Lung (tissue), 12 donors: ENCODE data around the gene CLPX. TPM values are rescaled to one million over a fixed set of nuclear protein-coding genes. Genes with fewer than 3 reads are reported as not detected.

Experiments
- ATAC-seq: fragments of 200-7000 bp; cut with Tn5 transposase; one replicate; pipeline ENCODE4 v1.9.1; 2020; ENCODE audit warnings: moderate number of reproducible peaks; ENCODE audit not compliant: insufficient read depth, low FRiP score
- DNase-seq, 3 donors: peaks; one replicate each; pipeline ENCODE4 v3.0.0-alpha.2; 2013 to 2017
- H3K27ac ChIP-seq, 2 donors: one replicate each; pipeline ENCODE4 v1.5.1; 2013; ENCODE audit warnings: mild to moderate bottlenecking in 2 of 2, moderate library complexity in 2 of 2, control low read depth in 1 of 2, inconsistent platforms in 1 of 2, low read depth in 1 of 2, low read length in 1 of 2
- H3K27me3 ChIP-seq, 3 donors: one replicate each; pipeline ENCODE4 v1.5.1; 2013; ENCODE audit warnings: low read length in 2 of 3; ENCODE audit not compliant: control insufficient read depth in 3 of 3, insufficient read depth in 3 of 3
- H3K36me3 ChIP-seq, 4 donors: one replicate each; pipeline ENCODE4 v1.5.1; 2013; ENCODE audit warnings: low read length in 4 of 4, mild to moderate bottlenecking in 1 of 4, moderate library complexity in 1 of 4; ENCODE audit not compliant: control insufficient read depth in 4 of 4, insufficient read depth in 4 of 4
- H3K4me1 ChIP-seq, 5 donors: one replicate each; pipeline ENCODE4 v1.5.1; 2013; ENCODE audit warnings: low read length in 5 of 5, mild to moderate bottlenecking in 2 of 5, moderate library complexity in 1 of 5; ENCODE audit not compliant: control insufficient read depth in 5 of 5, insufficient read depth in 5 of 5
- H3K4me3 ChIP-seq: one replicate; pipeline ENCODE4 v1.5.1; 2013; ENCODE audit warnings: mild to moderate bottlenecking, control low read depth, moderate library complexity
- H3K9ac ChIP-seq, 2 donors: one replicate each; pipeline ENCODE4 v1.5.1; 2013; ENCODE audit warnings: low read length in 2 of 2, control low read depth in 1 of 2; ENCODE audit not compliant: insufficient read depth in 1 of 2
- H3K9me3 ChIP-seq, 4 donors: one replicate each; pipeline ENCODE4 v1.5.1; 2013; ENCODE audit warnings: low read length in 3 of 4, mild to moderate bottlenecking in 1 of 4, moderate library complexity in 1 of 4; ENCODE audit not compliant: control insufficient read depth in 4 of 4, insufficient read depth in 3 of 4
- CTCF ChIP-seq: IDR thresholded peaks from 2 replicates; pipeline ENCODE4 v1.5.1; 2012; ENCODE audit warnings: mild to moderate bottlenecking; ENCODE audit errors: control extremely low read depth, extremely low read depth
- WGBS, 2 donors: extraction: QIAGEN DNeasy Blood & Tissue Kit; methylation state at CpG; one replicate each; pipeline ENCODE4 v1.1.7; 2013; 5-methylcytosine and 5-hydroxymethylcytosine counted together
- polyA plus RNA-seq, 2 donors: library from polyadenylated mRNA; stranded (reverse); fragments of 200-250 nt; gene quantifications; one replicate each; pipeline ENCODE4 v1.2.1, GENCODE V29; 2013
- total RNA-seq, 2 donors: library from RNA; depleted of rRNA in 1 of 2; stranded (reverse); fragments of >200 nt in 1 of 2; gene quantifications; one replicate each; pipeline ENCODE4 v1.2.1, GENCODE V29; 2014 to 2021
- donor health status: control.
- donor health status: control.
- donor health status: Bipolar disorder and iron deficiency.
- donor health status: healthy.
- donor health status: DM: yes; HTN: yes; CAD: no.

Gene CLPX
- total and polyA plus RNA-seq, 4 donors = 11.2 to 93.6 (median 31.3) TPM

DNA sequence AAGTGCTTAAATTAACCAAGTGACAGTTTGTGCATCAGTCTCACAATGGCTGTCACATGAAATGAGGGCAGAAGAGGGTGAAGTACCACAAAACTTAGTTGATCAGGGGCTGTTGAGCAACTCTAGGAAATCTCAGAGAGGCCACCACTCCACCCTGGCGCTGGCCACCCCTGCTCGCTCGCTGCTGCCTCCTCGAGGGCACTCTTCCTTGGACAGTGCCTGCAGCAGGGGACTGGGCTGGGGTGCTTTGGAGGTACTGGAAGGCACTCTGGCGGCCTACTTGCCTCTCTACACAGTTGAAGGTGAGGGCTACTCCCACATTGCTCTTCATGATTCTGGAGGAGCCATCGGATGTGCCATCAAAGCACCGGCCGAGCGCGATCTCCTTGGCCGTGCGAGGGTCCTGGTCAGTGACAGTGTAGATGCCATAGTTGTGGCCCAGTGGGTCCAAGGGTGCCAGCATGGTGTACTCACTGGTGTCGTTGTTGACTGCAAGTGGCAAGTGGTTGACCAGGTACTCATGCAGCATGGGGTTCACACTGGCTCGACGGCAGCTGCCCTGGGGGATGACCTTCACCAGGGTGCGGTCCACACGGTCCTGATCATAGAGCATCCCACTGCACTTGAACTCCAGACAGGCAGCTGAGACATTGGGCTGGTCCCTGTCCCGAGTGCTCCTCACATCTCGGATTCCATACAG lies 11.6 kb upstream of the CLPX start:
- H3K36me3 ChIP-seq = no peaks in the 10 kb centered on the region
- no peak for ATAC-seq

DNA sequence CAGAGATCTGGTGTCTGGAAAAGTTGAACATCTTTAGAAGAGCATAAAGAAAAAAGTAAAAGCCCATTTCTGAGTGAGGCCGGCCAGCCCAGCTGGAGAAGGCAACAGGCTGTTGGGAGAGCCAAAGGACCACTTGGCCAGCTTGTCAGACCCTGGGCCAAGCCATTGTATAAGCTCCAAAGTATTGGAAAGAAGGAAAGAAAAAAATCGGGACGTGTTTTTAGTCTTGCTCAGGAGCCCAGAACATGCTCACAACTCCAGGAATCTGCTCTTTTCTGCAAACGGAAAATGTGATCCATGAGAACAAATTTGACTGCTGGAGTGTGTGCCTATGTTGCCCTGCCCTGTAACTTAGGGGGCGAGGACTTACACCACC lies 10.4 kb upstream of the CLPX start:
- DNase-seq = no peak
- no peak for ATAC-seq
- H3K36me3 ChIP-seq = no peaks in the 10 kb centered on the region
- WGBS, 2 donors = 78 to 86% methylated on average over 5 of the region's 5 CpGs
- H3K27ac ChIP-seq = no peak overlapping the region
- TF ChIP-seq CTCF = no peak
- H3K4me3 ChIP-seq = no peak overlapping the region
- H3K27me3 ChIP-seq = no peaks in the 10 kb centered on the region
- no peak overlapping the region for H3K9ac ChIP-seq
- H3K4me1 ChIP-seq = peaks cover 0 to 11% (median 3%) of the 10 kb centered on the region in 5 donors
- no peaks in the 10 kb centered on the region for H3K9me3 ChIP-seq

More for the DNA sequence above, 11.6 kb upstream of the CLPX start:
- no peaks in the 10 kb centered on the region for H3K27me3 ChIP-seq
- WGBS, 2 donors = 94 to 95% methylated on average over 19 of the region's 19 CpGs
- no peak overlapping the region for H3K9ac ChIP-seq
- no peaks in the 10 kb centered on the region for H3K9me3 ChIP-seq
- DNase-seq = no peak
- H3K4me3 ChIP-seq = no peak overlapping the region
- no peak for TF ChIP-seq CTCF
- H3K27ac ChIP-seq = no peak overlapping the region
- H3K4me1 ChIP-seq = peaks cover 0 to 11% (median 3%) of the 10 kb centered on the region in 5 donors

- Histone ChIP-seq H3K27me3 (no peaks in the 10 kb centered on the region), H3K9me3 (no peaks in the 10 kb centered on the region), H3K9ac (no peak overlapping the region), H3K4me3 (no peak overlapping the region), H3K4me1 (peaks cover 0 to 11% (median 3%) of the 10 kb centered on the region in 5 donors), H3K27ac (no peak overlapping the region), H3K36me3 (no peaks in the 10 kb centered on the region)
- ATAC-seq = no peak
- peak; percentile 45 to 80 (median 58) for DNase-seq
- 72 to 74% methylated on average over 6 to 7 of the region's 7 CpGs for WGBS, 2 donors
- no peak for TF ChIP-seq CTCF
These were observed 9.8 kb upstream of the CLPX start for GRCh38 chr15:65194826-65195547.
